ENCODE data around the gene RECQL5.

- TF ChIP-seq CTCF (IDR thresholded peaks at IDR 0.05 in 4 of 5, conservative IDR thresholded peaks at IDR 0.05 in 1 of 5) (no peak), POLR2A (IDR thresholded peaks at IDR 0.05) (no peak)
Measured at GRCh38 chr17:75684924-75685323, 18.0 kb upstream of the RECQL5 start.
